H7 (cell line): ENCODE results near the gene LRRC32. TPM values are rescaled to one million over a fixed set of nuclear protein-coding genes. Genes with fewer than 3 reads are reported as not detected.

Experiments used
- DNase-seq: peaks from one replicate; pipeline ENCODE4 v3.0.0; 2012
- H3K27me3 ChIP-seq: 2 replicates; pipeline ENCODE4 v1.6.0; 2011; ENCODE audit warnings: mild to moderate bottlenecking, low read length; ENCODE audit not compliant: control insufficient read depth, insufficient read depth
- H3K36me3 ChIP-seq: replicated peaks from 2 replicates; pipeline ENCODE4 v1.5.1; 2011; ENCODE audit warnings: low read length; ENCODE audit not compliant: control insufficient read depth, insufficient read depth
- H3K4me3 ChIP-seq: 2 replicates; pipeline ENCODE4 v1.5.1; 2011; ENCODE audit warnings: low read depth, mild to moderate bottlenecking, control low read depth, low read length, moderate library complexity; ENCODE audit not compliant: insufficient read depth
- total RNA-seq: library from RNA; depleted of rRNA; stranded (reverse); fragments of >200 nt; shearing (Covaris generic); gene quantifications from 2 replicates; pipeline ENCODE4 v1.2.3, GENCODE V29; 2014

Gene LRRC32
- total RNA-seq, 1 experiment from 2014 or later: 0.94 TPM

DNA sequence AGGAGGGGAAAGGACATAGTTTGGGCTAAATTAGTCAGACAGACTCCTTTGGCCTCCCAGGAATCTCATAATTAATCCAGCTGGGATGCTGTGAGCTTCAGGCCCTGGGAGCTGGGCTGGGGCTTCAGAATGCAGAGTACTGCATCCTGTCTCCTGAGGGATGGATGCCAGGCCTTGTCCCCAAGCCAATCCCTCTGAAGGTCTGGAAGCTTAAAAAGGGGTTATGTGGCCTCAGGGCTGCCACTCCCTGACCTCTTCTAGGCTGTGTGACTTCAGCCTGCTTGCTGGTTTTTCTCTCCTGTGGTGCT is 6.9 kb upstream of the LRRC32 start:
- DNase-seq: no peak
- peaks cover 1% of the 10 kb centered on the region; the same call in 1 of the 2 replicates for H3K27me3 ChIP-seq
- no peak overlapping the region for H3K4me3 ChIP-seq
- no peaks in the 10 kb centered on the region for H3K36me3 ChIP-seq

DNA sequence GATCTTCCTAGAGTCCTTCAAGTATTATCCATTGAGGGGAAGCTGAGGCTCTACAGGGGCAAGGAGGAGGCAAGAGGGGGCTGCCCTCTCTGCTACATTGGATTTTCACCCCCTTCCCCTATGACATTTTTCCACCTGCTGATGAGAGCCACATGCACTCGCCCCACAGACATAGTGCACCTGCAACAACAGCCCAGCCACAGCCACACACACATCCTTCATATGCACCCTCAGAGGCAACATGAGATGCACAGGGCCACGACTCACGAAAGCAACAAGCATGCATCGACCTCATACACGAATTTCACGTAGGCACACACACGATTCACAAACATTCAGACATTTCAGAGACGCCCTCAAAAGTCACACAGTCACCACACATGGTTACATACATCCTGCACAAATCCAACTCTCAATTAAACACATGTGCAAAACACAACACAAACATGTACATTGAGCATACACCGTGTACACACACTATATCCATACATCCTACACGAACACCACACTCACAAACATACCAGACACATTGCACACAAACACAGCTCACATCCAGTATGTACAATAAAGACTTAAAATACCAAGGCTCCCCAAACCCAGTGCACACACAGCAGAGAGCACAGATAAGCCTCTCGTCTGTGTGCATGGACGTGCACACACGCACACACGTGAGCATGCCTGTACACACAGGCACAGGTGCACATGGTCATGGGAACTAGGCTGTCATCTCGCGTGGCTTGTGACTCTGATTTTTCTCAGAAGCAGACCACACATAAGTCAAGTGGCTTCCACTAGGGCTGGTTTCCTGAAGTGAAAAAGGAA is 6.3 kb upstream of the LRRC32 start:
- no peak overlapping the region for H3K4me3 ChIP-seq
- DNase-seq: no peak
- peaks cover 1% of the 10 kb centered on the region; the same call in 1 of the 2 replicates for H3K27me3 ChIP-seq
- H3K36me3 ChIP-seq: no peaks in the 10 kb centered on the region

DNA sequence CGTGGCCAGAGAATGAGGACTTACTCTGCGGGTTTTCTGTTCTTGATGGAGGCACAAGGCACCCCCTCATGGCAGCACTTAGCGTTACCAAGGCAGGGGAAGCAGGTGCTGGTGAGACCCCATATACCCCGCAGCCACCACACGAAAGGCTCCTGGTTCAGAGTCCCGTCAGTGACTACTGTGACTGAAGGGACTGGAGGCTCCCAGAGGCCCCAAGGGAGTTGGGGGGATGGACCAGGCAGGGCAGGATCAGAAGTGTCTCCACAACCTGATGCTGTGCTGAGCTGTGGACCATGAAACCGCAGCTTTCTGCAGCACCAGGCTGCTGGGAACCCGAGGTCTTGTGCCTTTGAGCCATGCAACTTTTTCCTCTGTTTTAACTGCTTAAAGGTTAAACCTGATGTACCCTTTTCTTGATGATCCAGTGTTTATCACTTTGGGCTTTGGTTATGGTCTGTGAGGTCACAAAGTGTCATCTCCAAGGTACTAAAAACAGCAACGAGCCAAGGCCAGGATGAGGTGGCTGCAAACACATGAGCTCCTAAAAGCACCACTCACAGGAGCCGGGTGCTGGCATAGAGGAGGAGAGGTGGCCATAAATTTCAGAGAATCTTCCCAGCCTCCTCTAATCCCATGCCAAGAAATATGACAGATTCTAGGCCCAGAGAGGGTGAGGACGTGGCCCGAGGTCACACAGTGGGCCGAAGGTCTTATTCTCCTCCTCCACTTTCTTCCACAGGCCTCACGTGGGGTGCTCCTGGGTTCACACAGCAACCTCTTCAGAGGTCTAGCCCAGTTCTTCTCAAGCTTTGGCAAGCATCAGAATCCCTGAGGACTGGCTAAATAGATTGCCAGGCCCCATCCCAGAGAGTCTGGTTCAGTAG is 4.2 kb upstream of the LRRC32 start:
- Histone ChIP-seq H3K4me3 (no peak overlapping the region), H3K36me3 (no peaks in the 10 kb centered on the region), H3K27me3 (peaks cover 20% of the 10 kb centered on the region)
- peak; percentile 54 for DNase-seq

DNA sequence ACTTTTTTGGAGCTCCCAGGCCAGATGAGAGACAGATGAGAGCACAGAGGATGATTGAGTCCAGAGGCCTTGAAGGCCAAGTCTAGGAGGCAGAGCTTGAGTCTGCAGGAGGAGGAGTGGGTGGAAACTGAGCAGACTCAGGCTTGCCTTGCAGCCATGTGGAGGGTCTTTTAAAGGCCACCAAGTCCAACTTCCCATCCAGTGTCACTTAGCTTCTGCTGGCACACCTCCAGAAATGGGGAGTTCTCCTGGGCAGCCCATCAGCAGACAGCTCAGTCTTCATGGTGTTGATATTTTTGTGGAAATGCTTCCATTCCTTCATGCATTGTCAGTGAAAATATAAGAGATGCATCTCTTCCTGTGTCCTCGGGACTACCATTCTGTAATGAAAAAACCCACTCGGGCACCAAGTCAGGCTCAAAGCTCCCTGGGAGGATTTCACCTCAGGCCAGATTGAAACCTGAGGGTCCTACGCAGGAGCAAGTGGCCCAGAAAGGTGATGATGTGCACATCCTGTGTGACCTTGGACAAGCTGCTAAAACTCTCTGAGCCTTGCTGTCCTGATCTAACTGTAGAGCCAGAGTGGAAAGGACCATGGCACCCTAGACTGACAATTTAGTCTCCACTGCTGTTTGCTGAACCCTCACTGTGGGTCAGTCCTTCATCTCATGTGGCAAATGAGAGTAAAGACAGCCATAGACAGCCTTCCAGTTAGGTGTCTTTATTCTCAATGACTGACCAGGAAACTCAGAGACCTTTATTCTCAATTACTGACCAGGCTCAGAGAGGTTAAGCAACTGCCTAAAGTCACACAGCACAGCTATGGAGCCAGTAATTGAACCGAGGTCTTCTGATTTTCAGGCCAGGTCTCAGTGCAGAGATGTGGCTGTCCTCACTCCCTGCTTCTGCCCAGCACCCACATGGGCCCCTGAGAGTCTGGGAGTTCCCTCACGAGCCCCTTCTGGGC is 2.9 kb upstream of the LRRC32 start:
- Histone ChIP-seq H3K4me3 (no peak overlapping the region), H3K27me3 (peaks cover 22% of the 10 kb centered on the region), H3K36me3 (no peaks in the 10 kb centered on the region)
- no peak for DNase-seq

DNA sequence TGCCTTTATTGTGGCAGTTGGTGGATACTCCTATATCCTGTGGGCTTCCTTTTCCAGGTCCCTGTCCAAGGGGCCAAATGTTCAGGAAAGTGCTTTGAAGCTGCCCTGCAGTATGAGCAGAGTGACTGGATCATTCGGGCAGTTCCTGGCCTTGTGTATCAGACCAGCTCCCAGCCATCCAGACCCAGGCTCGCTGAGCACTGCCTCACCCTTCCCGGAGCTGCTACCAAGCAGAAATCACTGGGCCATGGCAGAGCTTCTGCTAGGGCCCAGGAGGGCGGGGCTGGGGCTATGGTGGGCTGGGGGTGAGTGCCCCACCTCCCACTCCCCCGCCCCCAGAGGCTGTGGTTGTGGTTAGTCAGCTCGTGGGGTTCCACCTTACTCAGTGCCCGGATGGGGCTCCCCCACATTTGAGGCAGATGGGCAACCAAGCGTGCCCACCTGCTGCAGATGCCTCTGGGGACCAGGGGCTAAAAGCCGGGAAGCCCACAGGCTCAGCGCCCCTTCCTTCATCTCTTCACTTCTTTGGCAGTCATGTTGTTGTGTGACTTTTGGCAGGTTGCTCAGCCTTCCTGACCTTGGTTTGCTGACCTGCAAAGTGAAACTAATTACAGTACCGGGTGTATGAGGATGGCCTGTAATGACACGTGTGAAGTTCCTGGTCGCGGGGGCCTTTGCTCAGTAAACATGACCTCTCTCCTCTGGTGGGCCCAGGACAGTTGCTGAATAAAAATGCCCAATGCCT is 2.1 kb upstream of the LRRC32 start:
- Histone ChIP-seq H3K4me3 (no peak overlapping the region), H3K27me3 (peaks cover 22% of the 10 kb centered on the region), H3K36me3 (no peaks in the 10 kb centered on the region)
- DNase-seq: no peak

DNA sequence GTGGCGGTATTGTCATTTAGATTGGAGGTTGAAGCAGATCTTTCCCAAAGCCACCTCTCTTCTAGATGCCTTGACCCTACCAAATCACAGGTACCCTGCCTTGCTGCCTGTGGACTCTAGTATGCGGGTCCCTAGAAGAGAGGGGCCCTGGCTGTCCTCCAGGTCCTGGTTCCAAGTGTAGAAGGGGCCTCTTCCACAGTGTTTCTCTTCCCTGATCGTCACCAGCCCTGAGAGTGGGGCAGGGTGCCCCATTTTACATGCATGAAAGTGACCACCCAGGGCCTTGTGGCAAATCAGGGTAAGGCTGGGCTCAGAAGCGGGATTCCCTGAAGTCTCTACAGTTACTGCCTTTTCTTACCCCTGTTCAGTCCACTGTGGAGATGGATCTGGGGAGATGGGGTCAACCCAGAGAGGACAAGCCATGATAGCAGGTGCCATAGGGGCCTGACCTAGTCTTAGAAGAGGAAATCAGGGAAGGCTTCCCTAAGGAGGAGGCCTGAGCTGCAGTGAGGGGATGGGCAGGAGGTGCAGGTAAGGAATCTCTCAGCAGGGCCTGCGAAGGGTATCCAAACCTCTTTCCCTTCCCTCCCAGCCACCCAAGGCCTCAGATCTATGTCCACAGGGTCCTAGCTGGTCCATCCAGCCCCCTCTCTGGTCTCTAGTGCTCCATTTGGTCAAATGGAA is 1.2 kb upstream of the LRRC32 start:
- Histone ChIP-seq H3K36me3 (no peaks in the 10 kb centered on the region), H3K27me3 (peaks cover 22% of the 10 kb centered on the region), H3K4me3 (no peak overlapping the region)
- DNase-seq: no peak

DNA sequence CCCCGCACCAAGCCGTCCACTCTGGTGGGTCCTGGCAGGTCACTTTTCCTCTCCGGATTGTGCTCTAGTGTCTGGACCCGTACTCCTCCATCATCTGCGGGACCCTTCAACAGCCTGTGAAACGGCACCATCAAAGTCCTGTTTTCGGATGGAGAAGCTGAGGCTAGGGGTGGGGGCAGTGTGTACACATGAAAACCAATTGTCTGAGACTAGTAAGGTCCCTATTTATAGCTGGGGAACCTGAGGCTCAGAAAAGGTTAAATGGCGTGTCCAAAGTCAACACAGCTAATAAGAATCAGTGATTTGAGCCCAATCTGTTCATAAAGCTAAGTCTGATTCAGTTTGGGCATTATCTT is 668 bp upstream of the LRRC32 start:
- no peaks in the 10 kb centered on the region for H3K36me3 ChIP-seq
- DNase-seq: no peak
- H3K27me3 ChIP-seq: peaks cover 22% of the 10 kb centered on the region
- H3K4me3 ChIP-seq: peak overlapping the region; percentile 60

DNA sequence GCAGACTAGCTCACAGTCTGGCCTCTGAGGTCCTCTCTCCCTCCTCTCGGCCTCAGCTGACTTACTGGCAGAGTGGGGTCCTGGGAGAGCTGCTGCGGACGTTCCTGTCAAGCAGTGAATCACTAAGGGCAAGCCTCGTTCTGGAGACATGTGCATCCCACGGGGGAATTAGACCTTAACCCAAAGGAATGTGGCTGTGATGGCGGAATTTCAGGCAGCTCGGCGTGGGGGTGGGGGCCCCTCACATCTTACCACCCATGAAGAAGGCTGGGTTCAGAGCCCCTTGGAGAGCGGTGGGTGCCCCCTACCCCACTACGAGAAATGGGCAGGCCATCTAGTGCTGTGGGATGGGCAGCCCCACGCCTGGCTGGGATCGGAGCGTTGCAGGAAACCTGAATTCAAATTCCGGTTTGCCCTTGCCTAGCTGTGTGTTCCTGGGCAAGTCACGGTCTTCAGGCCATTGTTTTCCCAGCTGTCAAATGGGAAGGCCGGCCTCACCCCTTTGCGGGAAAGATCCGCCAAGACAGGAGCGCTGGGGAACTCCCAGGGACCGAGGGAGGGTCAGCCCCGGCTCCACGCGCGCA is 554 bp downstream of the LRRC32 start:
- Histone ChIP-seq H3K4me3 (peak overlapping the region; percentile 60), H3K27me3 (peaks cover 22% of the 10 kb centered on the region), H3K36me3 (no peaks in the 10 kb centered on the region)
- no peak for DNase-seq

DNA sequence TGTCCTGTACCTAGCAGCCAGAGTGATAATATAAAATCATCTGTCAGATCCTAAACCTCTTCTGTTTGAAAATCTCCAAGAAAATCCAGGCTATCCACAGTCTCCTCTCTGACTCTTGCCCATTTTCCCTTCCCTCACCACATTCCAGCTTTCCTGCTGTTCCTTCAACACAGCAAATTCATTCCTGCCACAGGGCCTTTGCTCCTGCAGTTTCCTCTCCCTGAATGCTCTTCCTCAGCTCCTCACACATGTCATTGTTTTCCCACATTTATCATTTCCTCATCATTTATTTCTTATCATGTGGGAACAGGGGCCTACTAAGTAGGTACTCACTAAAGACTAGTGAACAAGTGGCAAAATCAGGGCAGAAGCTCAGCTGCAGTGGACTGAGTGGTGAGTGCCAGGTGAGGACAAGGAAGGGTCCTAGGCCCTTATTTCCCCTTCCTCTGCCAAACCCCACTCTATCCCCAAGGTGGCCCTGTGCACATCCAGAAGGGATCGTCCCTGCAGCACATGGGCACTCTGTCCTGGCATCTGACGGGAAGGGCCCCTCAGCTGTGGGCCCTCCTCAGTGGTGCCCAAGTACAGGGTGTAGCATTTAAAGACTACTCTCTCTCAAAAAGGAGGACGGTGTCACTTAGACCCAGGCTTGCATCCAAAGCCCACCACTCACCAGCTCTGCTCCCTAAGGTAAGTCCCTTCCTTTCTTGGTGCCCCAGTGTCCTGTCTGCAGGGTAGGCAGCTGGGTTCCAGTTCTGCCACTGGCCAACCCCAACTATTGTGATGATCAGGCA is 2.0 kb downstream of the LRRC32 start:
- no peak overlapping the region for H3K4me3 ChIP-seq
- DNase-seq: no peak
- no peaks in the 10 kb centered on the region for H3K36me3 ChIP-seq
- peaks cover 22% of the 10 kb centered on the region for H3K27me3 ChIP-seq

DNA sequence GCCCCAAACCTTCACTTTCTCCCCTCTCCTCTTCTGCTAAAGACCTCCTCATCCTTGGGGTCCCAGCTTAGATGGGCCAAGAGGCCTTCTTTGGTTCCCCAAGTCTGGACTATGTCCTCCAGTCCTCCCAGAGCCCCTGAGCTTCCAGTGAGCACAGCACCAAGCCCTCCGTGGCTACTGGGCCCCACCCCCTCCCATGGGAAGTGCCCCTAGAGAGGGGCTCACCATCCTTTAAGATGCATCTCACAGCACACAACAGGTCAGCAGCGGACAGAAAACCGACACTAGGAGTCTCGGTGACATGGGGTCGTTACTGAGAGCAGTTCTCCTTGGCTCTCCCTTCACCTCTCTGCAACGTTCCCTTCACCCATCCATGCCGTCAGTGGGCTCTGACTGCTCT is 2.7 kb downstream of the LRRC32 start:
- peaks cover 20% of the 10 kb centered on the region for H3K27me3 ChIP-seq
- DNase-seq: no peak
- H3K36me3 ChIP-seq: no peaks in the 10 kb centered on the region
- H3K4me3 ChIP-seq: no peak overlapping the region

DNA sequence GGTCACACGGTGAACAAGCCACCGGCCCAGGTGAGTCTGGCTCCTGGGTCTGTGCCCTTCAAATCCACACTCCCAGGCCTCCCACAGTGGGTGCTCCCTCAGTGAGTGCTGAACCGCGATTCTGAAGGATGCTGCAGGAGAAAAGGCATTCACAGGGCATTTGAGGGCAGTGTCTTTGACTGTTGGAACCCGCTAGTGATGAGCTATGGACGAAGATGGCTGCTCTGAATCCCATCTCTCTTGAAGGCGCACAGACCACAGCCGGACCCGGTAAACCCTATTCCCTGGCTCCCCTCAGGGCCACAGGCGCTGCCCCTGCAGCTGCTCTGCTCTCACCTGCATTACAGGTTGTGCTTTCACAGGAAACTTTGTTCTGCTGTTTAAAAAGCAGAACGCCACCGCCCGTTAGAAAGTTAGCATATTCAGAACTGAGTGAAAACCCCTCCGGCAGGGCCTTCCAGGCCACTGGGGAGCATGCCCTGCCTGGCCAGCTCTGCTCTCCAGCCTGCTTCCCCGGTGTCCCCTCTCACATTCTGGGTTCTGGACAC is 3.2 kb downstream of the LRRC32 start:
- DNase-seq: no peak
- Histone ChIP-seq H3K36me3 (no peaks in the 10 kb centered on the region), H3K4me3 (no peak overlapping the region), H3K27me3 (peaks cover 20% of the 10 kb centered on the region)

DNA sequence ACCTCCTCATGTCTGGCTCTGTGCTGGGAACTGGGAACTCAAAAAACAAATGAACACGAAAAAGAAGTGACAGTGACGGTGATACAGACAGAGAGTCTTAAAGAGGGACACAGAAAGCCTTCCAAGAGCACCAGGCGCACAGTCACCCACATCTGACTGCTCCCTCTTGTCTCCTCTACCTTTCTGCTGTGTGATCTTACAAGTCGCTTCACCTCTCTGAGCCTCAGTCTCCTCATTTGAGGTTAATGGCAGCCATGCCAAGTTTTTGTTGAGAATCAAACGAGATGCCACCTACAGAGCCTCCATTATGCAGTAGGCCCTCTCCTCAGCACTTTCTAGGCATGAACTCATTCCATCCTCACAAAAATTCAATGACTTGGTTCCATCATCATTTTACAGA is 3.7 kb downstream of the LRRC32 start:
- no peak for DNase-seq
- no peaks in the 10 kb centered on the region for H3K36me3 ChIP-seq
- peaks cover 20% of the 10 kb centered on the region for H3K27me3 ChIP-seq
- no peak overlapping the region for H3K4me3 ChIP-seq
